IPS DF 6.9 (cell line): Measurements from ENCODE around the gene DISC1.

Experiments used
- DNase-seq: peaks from one replicate; pipeline ENCODE4 v3.0.0-alpha.2; 2013; ENCODE audit warnings: low read depth, low spot score
- H3K27ac ChIP-seq: one replicate; pipeline ENCODE4 v1.5.1; 2013; ENCODE audit warnings: low read length, control low read depth
- H3K27me3 ChIP-seq: 2 replicates; pipeline ENCODE4 v1.6.1; 2013; ENCODE audit warnings: mild to moderate bottlenecking, low read length; ENCODE audit not compliant: control insufficient read depth, insufficient read depth
- H3K36me3 ChIP-seq: 2 replicates; pipeline ENCODE4 v1.6.1; 2013; ENCODE audit warnings: low read length; ENCODE audit not compliant: control insufficient read depth, insufficient read depth
- H3K4me1 ChIP-seq: 2 replicates; pipeline ENCODE4 v1.6.1; 2013; ENCODE audit warnings: low read length; ENCODE audit not compliant: control insufficient read depth, insufficient read depth
- H3K4me3 ChIP-seq: 2 replicates; pipeline ENCODE4 v1.5.1; 2013; ENCODE audit warnings: mild to moderate bottlenecking, low read length
- H3K9me3 ChIP-seq: 2 replicates; pipeline ENCODE4 v1.6.1; 2013; ENCODE audit warnings: low read length, inconsistent platforms; ENCODE audit not compliant: control insufficient read depth, insufficient read depth
- WGBS: extraction: QIAGEN DNeasy Blood & Tissue Kit; methylation state at CpG from one replicate; pipeline ENCODE4 v1.1.7; 2013; ENCODE audit warnings: mixed read lengths, missing lambda C conversion rate; ENCODE audit not compliant: insufficient read length, insufficient coverage; 5-methylcytosine and 5-hydroxymethylcytosine counted together

The DISC1 gene

DNA sequence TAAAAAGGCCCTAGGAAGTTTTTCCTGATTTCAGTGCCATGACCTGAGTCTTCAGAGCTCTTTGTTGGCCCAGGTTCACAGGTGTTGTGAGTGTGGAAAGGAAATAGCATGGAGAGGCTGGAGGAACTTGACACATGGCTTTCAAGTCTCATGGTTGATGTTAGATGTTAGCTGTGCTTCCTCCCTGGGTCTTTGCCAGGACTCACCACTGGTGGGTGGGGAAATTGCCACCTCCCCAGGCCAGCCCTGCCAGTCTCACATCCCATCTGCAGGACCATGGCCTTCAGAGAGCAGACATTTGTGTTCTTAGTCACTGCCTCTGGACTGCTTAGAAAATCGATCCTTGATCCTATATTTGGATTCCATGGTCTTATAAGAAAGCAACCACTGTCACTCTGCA is 383.2 kb downstream of the DISC1 start:
- Histone ChIP-seq H3K4me3 (no peak overlapping the region), H3K36me3 (no peaks in the 10 kb centered on the region), H3K9me3 (no peaks in the 10 kb centered on the region), H3K27me3 (no peaks in the 10 kb centered on the region; the same call in 1 of the 2 replicates), H3K4me1 (0 out of 2 replicates have a peak, but pooled peaks cover 1% of the 10 kb centered on the region), H3K27ac (no peak overlapping the region)
- no CpG with 5 or more reads among the region's 1 CpG for WGBS
- no peak for DNase-seq

DNA sequence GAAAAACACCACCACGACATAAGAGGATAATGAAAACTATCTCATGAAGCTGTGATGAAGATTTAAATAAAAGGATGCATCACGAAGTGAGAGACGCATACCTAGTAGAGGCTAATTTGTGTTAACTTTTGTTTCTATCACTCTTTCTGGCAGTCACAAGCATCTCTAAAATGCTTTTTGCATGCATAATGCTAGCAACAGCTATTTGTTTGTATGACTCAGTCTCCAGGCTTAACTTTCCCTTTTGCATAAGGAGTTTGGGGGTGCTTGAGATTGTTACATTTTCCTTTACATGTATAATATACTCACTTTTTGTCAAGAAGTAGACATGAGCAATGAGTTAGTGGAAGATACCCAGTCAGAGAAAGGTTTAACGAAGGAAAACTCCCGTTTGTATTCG is 385.4 kb downstream of the DISC1 start:
- H3K4me1 ChIP-seq = 0 out of 2 replicates have a peak, but pooled peaks cover 3% of the 10 kb centered on the region
- no CpG with 5 or more reads among the region's 6 CpGs for whole genome bisulfite sequencing

DNA sequence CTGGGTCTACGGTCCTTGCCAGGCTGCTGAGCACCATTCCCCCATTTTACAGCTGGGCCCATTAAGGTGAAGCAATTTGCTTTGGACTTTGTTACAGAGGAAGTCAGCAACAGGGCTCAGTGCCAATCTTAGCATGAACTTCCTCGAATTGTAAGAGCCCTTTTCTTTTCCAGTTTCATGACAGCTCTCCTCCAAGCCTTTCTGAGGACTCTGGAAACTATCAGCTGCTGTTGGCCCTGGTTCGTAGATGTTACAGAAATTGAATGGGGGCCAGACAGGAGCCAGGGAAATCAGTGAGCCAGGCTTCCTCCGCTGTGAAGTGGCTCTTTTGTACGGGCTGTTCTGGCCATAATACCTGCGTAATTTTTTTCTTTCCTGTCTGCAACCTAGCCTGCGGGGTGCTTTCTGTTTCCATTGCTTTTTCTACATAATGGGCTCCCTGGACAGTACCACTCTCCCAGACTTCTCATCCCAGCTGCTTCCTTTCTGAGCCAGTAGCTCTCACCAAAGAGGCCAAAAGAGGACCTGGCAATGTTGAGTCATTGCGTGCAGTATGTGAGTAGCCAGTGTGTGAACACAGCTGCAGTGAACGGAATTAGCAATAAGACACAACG is 386.3 kb downstream of the DISC1 start:
- Histone ChIP-seq H3K27me3 (no peaks in the 10 kb centered on the region; the same call in 1 of the 2 replicates), H3K9me3 (no peaks in the 10 kb centered on the region), H3K36me3 (no peaks in the 10 kb centered on the region), H3K27ac (no peak overlapping the region), H3K4me3 (no peak overlapping the region), H3K4me1 (0 out of 2 replicates have a peak, but pooled peaks cover 3% of the 10 kb centered on the region)
- DNase-seq = no peak
- no CpG with 5 or more reads among the region's 10 CpGs for WGBS

More for the DNA sequence above, 385.4 kb downstream of the DISC1 start:
- H3K4me3 ChIP-seq = no peak overlapping the region
- no peaks in the 10 kb centered on the region for H3K36me3 ChIP-seq
- no peaks in the 10 kb centered on the region; the same call in 1 of the 2 replicates for H3K27me3 ChIP-seq
- H3K27ac ChIP-seq = no peak overlapping the region
- H3K9me3 ChIP-seq = no peaks in the 10 kb centered on the region
- no peak for DNase-seq

DNA sequence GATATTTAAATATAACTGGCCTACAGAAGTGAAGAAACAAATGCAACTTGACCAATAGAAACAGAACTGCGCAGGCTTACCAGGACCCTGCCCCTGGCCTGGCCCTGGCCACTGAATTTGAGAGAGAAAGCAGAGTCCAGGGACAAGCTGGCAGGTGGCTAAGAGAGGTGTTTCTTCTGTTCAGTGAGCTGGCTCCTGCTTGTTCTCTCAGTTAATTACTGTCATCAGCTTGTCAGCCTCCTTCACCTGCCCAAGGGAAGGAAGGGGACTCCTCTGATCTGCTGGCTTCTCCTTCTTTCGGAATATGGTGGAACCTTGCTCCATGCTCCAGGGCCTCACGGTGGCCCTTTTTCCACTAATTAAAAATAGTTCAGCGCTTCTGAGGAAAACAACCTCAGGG is 388.4 kb downstream of the DISC1 start:
- H3K36me3 ChIP-seq = no peaks in the 10 kb centered on the region
- no peaks in the 10 kb centered on the region for H3K9me3 ChIP-seq
- no peak overlapping the region for H3K27ac ChIP-seq
- no CpG with 5 or more reads among the region's 4 CpGs for WGBS
- no peaks in the 10 kb centered on the region for H3K27me3 ChIP-seq
- no peak overlapping the region for H3K4me3 ChIP-seq
- H3K4me1 ChIP-seq = 0 out of 2 replicates have a peak, but pooled peaks cover 3% of the 10 kb centered on the region
- DNase-seq = no peak

DNA sequence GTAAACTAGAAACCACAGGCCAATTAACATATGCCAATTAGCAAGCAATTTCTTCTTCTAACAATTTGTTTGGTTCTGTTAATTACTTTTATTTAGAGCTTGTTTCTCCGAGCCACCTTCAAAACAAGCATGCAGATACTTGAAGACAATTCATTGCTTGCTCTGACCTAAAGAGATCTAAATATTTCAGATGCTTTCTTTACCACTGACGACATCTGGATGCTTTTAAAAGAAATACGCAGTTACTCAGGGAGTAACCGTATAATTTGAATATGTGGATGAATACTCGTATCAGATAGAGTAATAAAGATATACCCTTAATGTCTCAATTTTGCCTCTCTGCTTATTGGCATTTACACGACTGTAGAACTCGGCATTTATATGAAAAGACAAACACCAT is 390.0 kb downstream of the DISC1 start:
- Histone ChIP-seq H3K27ac (no peak overlapping the region), H3K9me3 (no peaks in the 10 kb centered on the region), H3K4me1 (0 out of 2 replicates have a peak, but pooled peaks cover 3% of the 10 kb centered on the region), H3K36me3 (no peaks in the 10 kb centered on the region), H3K27me3 (no peaks in the 10 kb centered on the region), H3K4me3 (no peak overlapping the region)
- WGBS = no CpG with 5 or more reads among the region's 7 CpGs
- no peak for DNase-seq

DNA sequence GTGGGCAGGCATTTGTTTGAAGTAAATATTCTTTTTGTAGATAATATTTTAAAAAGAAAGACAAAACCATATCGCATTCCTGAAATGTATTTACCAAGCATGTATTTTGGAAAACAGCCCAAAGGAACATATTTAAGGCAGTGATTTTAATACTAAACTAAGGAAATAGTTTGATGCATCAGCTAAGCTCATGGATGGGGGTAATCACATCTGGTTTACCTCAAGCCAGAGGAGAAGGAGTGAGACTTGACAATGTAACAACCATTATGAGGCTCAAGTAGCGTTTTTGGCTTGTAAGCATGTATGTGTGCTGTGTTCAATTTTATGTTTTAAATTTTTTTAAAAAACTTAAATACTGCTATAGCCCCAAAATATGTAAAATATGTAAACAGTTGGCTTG is 390.5 kb downstream of the DISC1 start:
- no peak overlapping the region for H3K27ac ChIP-seq
- WGBS = no CpG with 5 or more reads among the region's 2 CpGs
- H3K4me1 ChIP-seq = 0 out of 2 replicates have a peak, but pooled peaks cover 3% of the 10 kb centered on the region
- H3K27me3 ChIP-seq = no peaks in the 10 kb centered on the region
- H3K36me3 ChIP-seq = no peaks in the 10 kb centered on the region
- DNase-seq = no peak
- no peaks in the 10 kb centered on the region for H3K9me3 ChIP-seq
- no peak overlapping the region for H3K4me3 ChIP-seq

DNA sequence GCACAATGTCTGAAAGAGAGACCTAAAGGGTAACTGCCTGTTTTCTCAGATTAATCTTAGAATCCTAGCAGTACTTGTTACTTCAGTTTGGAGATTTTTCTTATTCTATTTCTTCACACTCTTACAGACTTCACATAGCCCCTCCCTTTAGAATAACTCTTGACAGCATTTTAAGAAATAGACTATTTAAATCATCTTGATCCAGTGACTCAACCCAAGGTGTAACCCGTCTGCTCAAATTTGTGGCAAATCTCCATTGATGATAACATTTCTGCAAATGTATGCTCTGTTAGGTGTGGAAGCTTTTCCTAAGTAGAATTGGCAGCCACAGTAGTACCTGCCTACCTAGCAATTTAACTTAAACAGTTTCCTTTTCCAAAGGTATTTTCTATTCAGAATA is 391.2 kb downstream of the DISC1 start:
- Histone ChIP-seq H3K27me3 (no peaks in the 10 kb centered on the region), H3K9me3 (no peaks in the 10 kb centered on the region), H3K27ac (no peak overlapping the region), H3K4me3 (no peak overlapping the region), H3K4me1 (0 out of 2 replicates have a peak, but pooled peaks cover 2% of the 10 kb centered on the region), H3K36me3 (no peaks in the 10 kb centered on the region)
- no peak for DNase-seq
- WGBS = no CpG with 5 or more reads among the region's 1 CpG

DNA sequence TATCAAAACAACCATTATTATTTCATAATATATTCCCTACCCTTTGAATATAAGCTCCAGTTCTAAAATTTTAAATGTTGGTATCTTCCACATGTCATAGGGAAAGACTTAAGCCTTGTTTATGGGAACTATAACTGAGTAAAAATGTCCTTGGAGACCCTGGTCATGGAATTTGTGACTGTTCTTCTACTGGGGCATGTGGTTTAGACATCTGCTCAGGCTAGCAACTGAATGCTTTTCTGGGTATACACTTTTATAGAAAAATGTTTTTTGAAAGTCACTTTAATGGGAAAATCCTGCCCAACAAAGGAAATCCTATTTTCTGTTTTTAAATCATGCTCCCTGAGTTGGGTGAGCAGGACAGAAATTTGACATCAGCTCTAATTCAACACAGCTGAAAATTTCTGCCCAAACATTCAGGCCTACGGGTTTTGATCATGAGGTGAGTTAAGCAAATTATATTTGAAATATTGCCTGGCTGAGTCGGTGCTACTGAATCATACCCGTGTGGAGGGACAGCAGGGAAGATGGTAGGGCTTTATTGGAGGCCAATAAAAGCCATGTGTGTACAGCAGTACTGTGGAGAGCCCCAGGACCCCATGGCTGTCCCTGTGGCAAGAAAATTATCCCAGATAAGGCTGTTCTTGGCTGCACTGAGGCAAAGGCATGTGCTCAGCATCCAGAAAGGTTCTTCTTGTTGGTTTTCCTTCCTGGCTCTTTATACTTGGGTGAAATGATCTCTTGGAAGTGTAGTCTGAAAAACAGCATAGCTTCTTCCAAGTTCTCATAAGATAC is 391.8 kb downstream of the DISC1 start:
- no CpG with 5 or more reads among the region's 3 CpGs for whole genome bisulfite sequencing
- H3K27ac ChIP-seq = no peak overlapping the region
- 0 out of 2 replicates have a peak, but pooled peaks cover 2% of the 10 kb centered on the region for H3K4me1 ChIP-seq
- H3K36me3 ChIP-seq = no peaks in the 10 kb centered on the region
- no peaks in the 10 kb centered on the region for H3K9me3 ChIP-seq
- no peak for DNase-seq
- no peaks in the 10 kb centered on the region for H3K27me3 ChIP-seq
- no peak overlapping the region for H3K4me3 ChIP-seq

DNA sequence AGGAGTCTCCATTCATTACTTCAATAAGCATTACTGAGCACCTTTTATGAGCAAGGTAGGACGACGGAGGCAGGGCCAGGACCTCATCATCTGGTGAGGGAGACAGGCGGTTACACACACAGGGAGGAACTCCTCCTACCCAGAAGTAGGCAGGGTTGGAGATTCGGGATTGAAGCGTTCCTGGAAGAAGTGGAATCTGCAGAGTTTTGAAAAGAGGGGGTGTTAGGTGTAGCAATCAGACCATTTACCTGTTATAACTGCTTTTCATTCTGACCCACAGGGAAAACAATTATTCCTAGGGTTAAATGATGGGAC is 392.4 kb downstream of the DISC1 start:
- Histone ChIP-seq H3K36me3 (no peaks in the 10 kb centered on the region), H3K9me3 (no peaks in the 10 kb centered on the region), H3K27ac (no peak overlapping the region), H3K4me1 (0 out of 2 replicates have a peak, but pooled peaks cover 2% of the 10 kb centered on the region), H3K4me3 (no peak overlapping the region), H3K27me3 (no peaks in the 10 kb centered on the region)
- WGBS = no CpG with 5 or more reads among the region's 5 CpGs
- no peak for DNase-seq

DNA sequence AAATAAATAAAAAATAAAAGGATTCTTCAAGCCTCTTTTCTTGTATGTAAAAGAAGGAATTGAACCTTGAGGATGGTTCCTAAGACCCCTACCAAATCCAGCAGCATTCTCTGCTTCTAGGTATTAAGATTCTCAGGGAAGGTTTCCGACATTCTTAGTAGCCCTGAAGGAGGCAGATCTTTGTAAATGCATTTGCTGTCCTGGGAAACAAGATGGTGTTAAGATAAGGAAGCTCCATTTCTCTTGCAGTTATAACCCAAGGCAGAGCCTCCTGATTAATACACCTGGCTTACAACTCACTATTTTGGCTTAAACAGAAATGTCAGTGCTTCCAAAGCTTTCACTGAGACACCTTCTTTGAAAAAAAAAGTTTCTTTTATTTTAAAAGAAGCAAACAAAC is 393.8 kb downstream of the DISC1 start:
- H3K9me3 ChIP-seq = no peaks in the 10 kb centered on the region
- H3K36me3 ChIP-seq = no peaks in the 10 kb centered on the region
- DNase-seq = no peak
- no peak overlapping the region for H3K27ac ChIP-seq
- 0 out of 2 replicates have a peak, but pooled peaks cover 2% of the 10 kb centered on the region for H3K4me1 ChIP-seq
- no peak overlapping the region for H3K4me3 ChIP-seq
- no CpG with 5 or more reads among the region's 1 CpG for WGBS
- no peaks in the 10 kb centered on the region for H3K27me3 ChIP-seq
